ENCODE results near the gene CLSTN3.

Gene CLSTN3

DNA sequence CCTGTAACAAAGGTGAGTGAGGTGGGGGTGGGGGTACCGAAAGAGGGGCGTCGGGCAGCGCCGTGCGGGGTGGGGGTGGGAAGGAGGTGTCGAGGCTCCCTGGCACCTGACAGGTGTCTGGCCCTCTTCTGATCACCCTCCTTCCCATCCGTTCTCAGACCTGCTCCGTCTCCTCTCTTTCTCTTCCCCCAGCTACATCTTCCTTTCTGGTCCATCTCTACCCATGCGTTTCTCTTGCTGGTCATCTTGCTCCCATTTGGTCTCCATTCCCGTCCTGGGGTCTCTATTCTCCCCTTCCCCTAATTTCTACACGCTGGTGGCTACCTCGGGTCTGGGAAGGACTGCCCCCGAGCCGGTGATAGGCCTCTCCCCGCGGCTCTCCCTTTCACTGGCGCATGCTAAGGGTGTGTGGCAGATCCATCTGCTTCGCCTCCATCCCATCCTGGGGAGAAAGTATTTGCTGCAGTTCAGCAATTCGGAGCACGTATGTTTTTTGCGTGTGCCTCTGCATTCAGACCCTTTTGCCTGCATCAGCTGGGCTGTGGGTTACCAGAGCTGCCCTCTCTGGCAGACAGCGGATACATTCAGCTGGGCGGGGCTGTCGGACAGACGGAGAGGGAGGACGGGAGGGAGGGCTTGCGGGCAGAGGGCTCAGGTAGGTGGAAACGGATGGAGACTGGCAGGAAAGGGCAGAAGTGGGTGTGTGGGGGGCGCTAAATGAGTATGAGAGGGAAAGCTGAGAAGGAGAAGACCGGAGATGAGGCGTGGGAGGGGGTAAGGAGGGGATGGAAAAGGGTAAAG lies 730 bp downstream of the CLSTN3 start:
- H3K27ac Mint-ChIP-seq, result peak overlapping the region; percentile 22 to 86 (median 82)
- H3K4me3 Mint-ChIP-seq, result peak overlapping the region; percentile 90 to 99 (median 91)
- H3K27me3 Mint-ChIP-seq (ENCODE audit: low read depth), result peaks cover 9% of the 10 kb centered on the region
- TF ChIP-seq CTCF (IDR thresholded peaks at IDR 0.05; ENCODE audit: unreplicated experiment in 3 of 3), result no peak
- peaks cover 33% of the 10 kb centered on the region for H3K4me1 Mint-ChIP-seq
- no peaks in the 10 kb centered on the region for H3K9me3 Mint-ChIP-seq
- peaks cover 26% of the 10 kb centered on the region for H3K36me3 Mint-ChIP-seq (ENCODE audit: low read depth)

- H3K27ac Mint-ChIP-seq, result peak overlapping the region in 1 of 3 experiments; percentile 86
- H3K9me3 Mint-ChIP-seq, result no peaks in the 10 kb centered on the region
- peaks cover 32% of the 10 kb centered on the region for H3K36me3 Mint-ChIP-seq (ENCODE audit: low read depth)
- TF ChIP-seq CTCF (IDR thresholded peaks at IDR 0.05; ENCODE audit: unreplicated experiment in 3 of 3), result no peak
- peak overlapping the region; percentile 90 to 99 (median 91) for H3K4me3 Mint-ChIP-seq
- peaks cover 33% of the 10 kb centered on the region for H3K4me1 Mint-ChIP-seq
- H3K27me3 Mint-ChIP-seq (ENCODE audit: low read depth), result peaks cover 9% of the 10 kb centered on the region
Measured at GRCh38 chr12:7131502-7131866, 1.3 kb downstream of the CLSTN3 start.

GRCh38 chr12:7134396-7135166 lies 4.4 kb downstream of the CLSTN3 start:
- H3K27ac Mint-ChIP-seq, result no peak overlapping the region
- TF ChIP-seq CTCF (IDR thresholded peaks at IDR 0.05; ENCODE audit: unreplicated experiment in 3 of 3), result no peak
- H3K27me3 Mint-ChIP-seq (ENCODE audit: low read depth), result no peaks in the 10 kb centered on the region
- peaks cover 17% of the 10 kb centered on the region for H3K4me1 Mint-ChIP-seq
- peak overlapping the region in 1 of 3 experiments; percentile 18 for H3K4me3 Mint-ChIP-seq
- peaks cover 54% of the 10 kb centered on the region for H3K36me3 Mint-ChIP-seq (ENCODE audit: low read depth)
- no peaks in the 10 kb centered on the region for H3K9me3 Mint-ChIP-seq

DNA sequence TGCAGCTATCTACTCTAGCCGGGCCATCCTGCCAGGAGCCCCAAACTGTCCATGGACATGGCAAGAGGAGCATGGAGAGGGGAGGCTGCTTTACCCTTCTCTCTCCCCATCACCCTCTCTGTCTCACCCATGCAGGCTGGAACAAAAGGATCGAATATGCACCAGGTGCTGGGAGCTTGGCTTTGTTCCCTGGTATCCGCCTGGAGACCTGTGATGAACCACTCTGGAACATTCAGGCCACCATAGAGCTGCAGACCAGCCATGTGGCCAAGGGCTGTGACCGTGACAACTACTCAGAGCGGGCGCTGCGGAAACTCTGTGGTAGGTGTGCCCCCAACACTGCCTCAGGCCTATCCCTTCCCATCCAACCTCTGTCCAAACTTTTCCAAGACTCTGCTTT lies 5.9 kb downstream of the CLSTN3 start:
- Mint-ChIP-seq H3K4me3 (no peak overlapping the region), H3K36me3 (ENCODE audit: low read depth) (peaks cover 60% of the 10 kb centered on the region), H3K27me3 (ENCODE audit: low read depth) (no peaks in the 10 kb centered on the region), H3K9me3 (no peaks in the 10 kb centered on the region), H3K27ac (no peak overlapping the region), H3K4me1 (peaks cover 12% of the 10 kb centered on the region)
- TF ChIP-seq CTCF (IDR thresholded peaks at IDR 0.05; ENCODE audit: unreplicated experiment in 3 of 3), result no peak

DNA sequence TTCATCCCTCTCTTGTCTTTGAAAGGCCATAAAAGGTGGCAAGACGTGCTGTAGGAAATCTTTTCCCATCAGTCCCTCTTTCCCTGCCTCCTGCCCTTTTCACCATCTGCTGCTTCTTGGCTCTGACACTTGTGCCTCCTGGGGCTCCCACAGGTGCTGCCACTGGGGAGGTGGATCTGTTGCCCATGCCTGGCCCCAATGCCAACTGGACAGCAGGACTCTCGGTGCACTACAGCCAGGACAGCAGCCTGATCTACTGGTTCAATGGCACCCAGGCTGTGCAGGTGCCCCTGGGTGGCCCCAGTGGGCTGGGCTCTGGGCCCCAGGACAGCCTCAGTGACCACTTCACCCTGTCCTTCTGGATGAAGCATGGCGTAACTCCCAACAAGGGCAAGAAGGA lies 6.5 kb downstream of the CLSTN3 start:
- H3K4me3 Mint-ChIP-seq, result no peak overlapping the region
- TF ChIP-seq CTCF (IDR thresholded peaks at IDR 0.05; ENCODE audit: unreplicated experiment in 3 of 3), result no peak
- peaks cover 67% of the 10 kb centered on the region for H3K36me3 Mint-ChIP-seq (ENCODE audit: low read depth)
- peaks cover 10% of the 10 kb centered on the region for H3K4me1 Mint-ChIP-seq
- no peak overlapping the region for H3K27ac Mint-ChIP-seq
- no peaks in the 10 kb centered on the region for H3K27me3 Mint-ChIP-seq (ENCODE audit: low read depth)
- H3K9me3 Mint-ChIP-seq, result no peaks in the 10 kb centered on the region
